ENCODE results near the gene UQCC3.

GRCh38 chr11:62709247-62710000, 38.0 kb downstream of the UQCC3 start:
- TF ChIP-seq CTCF (IDR thresholded peaks at IDR 0.05; ENCODE audit: low read length): no peak
- no peak for TF ChIP-seq EZH2phosphoT487 (IDR thresholded peaks at IDR 0.05; ENCODE audit: low read length)
- TF ChIP-seq EZH2 (optimal IDR thresholded peaks at IDR 0.05; ENCODE audit: low read depth, low read length): no peak
